Trophoblast cell (in vitro differentiated cells and primary cell): ENCODE data around the gene CBL.

Experiments used
- DNase-seq, 2 donors: peaks; one replicate each; pipeline ENCODE4 v3.0.0-alpha.2; 2016
- H2AFZ ChIP-seq: 2 replicates; pipeline ENCODE4 v1.6.1; 2013; ENCODE audit warnings: low read length, moderate library complexity, mild to moderate bottlenecking; ENCODE audit not compliant: insufficient read depth, poor library complexity
- H2AK5ac ChIP-seq: 2 replicates; pipeline ENCODE4 v1.6.1; 2013; ENCODE audit warnings: mild to moderate bottlenecking, low read length
- H2BK120ac ChIP-seq: 2 replicates; pipeline ENCODE4 v1.6.1; 2013; ENCODE audit warnings: low read length, mild to moderate bottlenecking, moderate library complexity; ENCODE audit not compliant: insufficient read depth, poor library complexity
- H2BK12ac ChIP-seq: 2 replicates; pipeline ENCODE4 v1.6.1; 2013; ENCODE audit warnings: mild to moderate bottlenecking, low read length, moderate library complexity
- H2BK5ac ChIP-seq: 2 replicates; pipeline ENCODE4 v1.6.1; 2013; ENCODE audit warnings: low read length, low read depth, moderate library complexity, mild to moderate bottlenecking; ENCODE audit not compliant: poor library complexity
- H3K14ac ChIP-seq: 2 replicates; pipeline ENCODE4 v1.6.1; 2013; ENCODE audit warnings: mild to moderate bottlenecking, low read length
- H3K18ac ChIP-seq: 2 replicates; pipeline ENCODE4 v1.6.1; 2013; ENCODE audit warnings: mild to moderate bottlenecking, low read length
- H3K23ac ChIP-seq: 2 replicates; pipeline ENCODE4 v1.6.1; 2013; ENCODE audit warnings: low read length
- H3K27ac ChIP-seq: 2 replicates; pipeline ENCODE4 v1.5.1; 2013; ENCODE audit warnings: low read depth, mild to moderate bottlenecking, inconsistent platforms, low read length, moderate library complexity
- H3K27me3 ChIP-seq: 2 replicates; pipeline ENCODE4 v1.6.1; 2013; ENCODE audit warnings: inconsistent platforms, mild to moderate bottlenecking, low read length, moderate library complexity; ENCODE audit not compliant: insufficient read depth
- H3K36me3 ChIP-seq, 2 experiments: 1 replicate in 1 of 2; 2 replicates in 1 of 2; pipeline ENCODE4 v1.6.1; 2013; ENCODE audit warnings: low read length in 2 of 2, mild to moderate bottlenecking in 2 of 2, moderate library complexity in 1 of 2; ENCODE audit not compliant: insufficient read depth in 2 of 2, control insufficient read depth in 1 of 2
- H3K4ac ChIP-seq: 2 replicates; pipeline ENCODE4 v1.6.1; 2013; ENCODE audit warnings: low read depth, mild to moderate bottlenecking, low read length, moderate library complexity
- H3K4me1 ChIP-seq, 2 experiments: 1 replicate in 1 of 2; 2 replicates in 1 of 2; pipeline ENCODE4 v1.6.1; 2013; ENCODE audit warnings: low read length in 2 of 2, mild to moderate bottlenecking in 2 of 2, moderate library complexity in 1 of 2; ENCODE audit not compliant: insufficient read depth in 2 of 2, control insufficient read depth in 1 of 2
- H3K4me2 ChIP-seq: 2 replicates; pipeline ENCODE4 v1.6.1; 2013; ENCODE audit warnings: inconsistent platforms, mild to moderate bottlenecking, low read length, moderate library complexity
- H3K4me3 ChIP-seq: 2 replicates; pipeline ENCODE4 v1.5.1; 2013; ENCODE audit warnings: mild to moderate bottlenecking, low read depth, low read length, inconsistent platforms
- H3K79me1 ChIP-seq: one replicate; pipeline ENCODE4 v1.6.1; 2013; ENCODE audit warnings: low read length
- H3K79me2 ChIP-seq: 2 replicates; pipeline ENCODE4 v1.6.1; 2013; ENCODE audit warnings: low read length, mild to moderate bottlenecking; ENCODE audit not compliant: control insufficient read depth, insufficient read depth, poor library complexity
- H3K9ac ChIP-seq: 2 replicates; pipeline ENCODE4 v1.6.1; 2013; ENCODE audit warnings: mild to moderate bottlenecking, low read length
- H3K9me3 ChIP-seq: 2 replicates; pipeline ENCODE4 v1.6.1; 2013; ENCODE audit warnings: low read depth, mild to moderate bottlenecking, control low read depth, inconsistent platforms, low read length; ENCODE audit not compliant: insufficient read depth
- H4K12ac ChIP-seq: 2 replicates; pipeline ENCODE4 v1.6.1; 2013; ENCODE audit warnings: low read depth, mild to moderate bottlenecking, low read length, moderate library complexity
- H4K8ac ChIP-seq: 2 replicates; pipeline ENCODE4 v1.6.1; 2013; ENCODE audit warnings: low read depth, mild to moderate bottlenecking, low read length, moderate library complexity
- H4K91ac ChIP-seq: one replicate; pipeline ENCODE4 v1.6.1; 2013; ENCODE audit warnings: low read depth, mild to moderate bottlenecking, low read length, moderate library complexity
- WGBS: extraction: QIAGEN DNeasy Blood & Tissue Kit; methylation state at CpG from one replicate; pipeline ENCODE4 v1.1.7; 2013; ENCODE audit warnings: missing lambda C conversion rate; ENCODE audit not compliant: insufficient read length, insufficient coverage; ENCODE audit errors: extremely low coverage; 5-methylcytosine and 5-hydroxymethylcytosine counted together

Gene CBL

GRCh38 chr11:119307974-119308373 lies 101.8 kb downstream of the CBL start:
- Histone ChIP-seq H3K79me1 (no peaks in the 10 kb centered on the region), H4K91ac (no peak overlapping the region), H2BK5ac (no peak overlapping the region), H2AK5ac (no peak overlapping the region), H3K79me2 (no peaks in the 10 kb centered on the region), H3K27me3 (no peaks in the 10 kb centered on the region), H3K9ac (no peak overlapping the region), H4K12ac (no peak overlapping the region), H3K14ac (no peak overlapping the region), H3K4me1 (no peaks in the 10 kb centered on the region), H2BK12ac (no peak overlapping the region), H3K4ac (no peak overlapping the region), H4K8ac (no peak overlapping the region), H3K4me3 (no peak overlapping the region), H3K18ac (no peak overlapping the region), H3K23ac (no peak overlapping the region), H3K9me3 (no peaks in the 10 kb centered on the region), H3K27ac (no peak overlapping the region), H2BK120ac (no peak overlapping the region), H3K4me2 (no peak overlapping the region), H2AFZ (no peak overlapping the region), H3K36me3 (peaks cover 53 to 70% of the 10 kb centered on the region in 2 experiments)
- WGBS: no CpG with 5 or more reads among the region's 5 CpGs
- no peak for DNase-seq

- Histone ChIP-seq H3K36me3 (peaks cover 57 to 67% of the 10 kb centered on the region in 2 experiments), H3K18ac (no peak overlapping the region), H3K27ac (no peak overlapping the region), H3K4me2 (no peak overlapping the region), H3K14ac (no peak overlapping the region), H2BK120ac (no peak overlapping the region), H2BK12ac (no peak overlapping the region), H4K91ac (no peak overlapping the region), H3K23ac (no peak overlapping the region), H2BK5ac (no peak overlapping the region), H2AFZ (no peak overlapping the region), H3K4me3 (no peak overlapping the region), H3K9ac (no peak overlapping the region), H3K79me1 (no peaks in the 10 kb centered on the region), H4K12ac (no peak overlapping the region), H3K9me3 (no peaks in the 10 kb centered on the region), H3K4ac (no peak overlapping the region), H4K8ac (no peak overlapping the region), H3K79me2 (no peaks in the 10 kb centered on the region), H3K27me3 (no peaks in the 10 kb centered on the region), H2AK5ac (no peak overlapping the region), H3K4me1 (no peaks in the 10 kb centered on the region)
- WGBS: no CpG with 5 or more reads among the region's 11 CpGs
- DNase-seq: peak in 1 of 2 donors; percentile 55
Measured at GRCh38 chr11:119309411-119309810, 103.3 kb downstream of the CBL start.

GRCh38 chr11:119309953-119310681 lies 104.0 kb downstream of the CBL start:
- Histone ChIP-seq H3K36me3 (peaks cover 60 to 68% of the 10 kb centered on the region in 2 experiments), H3K4ac (no peak overlapping the region), H3K4me3 (no peak overlapping the region), H3K9ac (no peak overlapping the region), H3K14ac (no peak overlapping the region), H4K91ac (no peak overlapping the region), H3K79me2 (no peaks in the 10 kb centered on the region), H3K4me2 (no peak overlapping the region), H2BK5ac (no peak overlapping the region), H3K4me1 (peaks cover 5 to 6% of the 10 kb centered on the region in 2 experiments), H3K79me1 (no peaks in the 10 kb centered on the region), H2AK5ac (no peak overlapping the region), H3K27me3 (no peaks in the 10 kb centered on the region), H4K8ac (no peak overlapping the region), H3K23ac (no peak overlapping the region), H3K9me3 (no peaks in the 10 kb centered on the region), H2BK12ac (no peak overlapping the region), H2BK120ac (no peak overlapping the region), H4K12ac (no peak overlapping the region), H3K27ac (no peak overlapping the region), H3K18ac (no peak overlapping the region), H2AFZ (no peak overlapping the region)
- no CpG with 5 or more reads among the region's 17 CpGs for WGBS
- peak; percentile 83 to 87 for DNase-seq

- no peaks in the 10 kb centered on the region for H3K79me2 ChIP-seq
- no peak overlapping the region for H2AK5ac ChIP-seq
- H3K18ac ChIP-seq: no peak overlapping the region
- no peaks in the 10 kb centered on the region for H3K9me3 ChIP-seq
- H3K9ac ChIP-seq: no peak overlapping the region
- no peak overlapping the region for H3K14ac ChIP-seq
- peaks cover 11% of the 10 kb centered on the region in 2 experiments for H3K4me1 ChIP-seq
- no peak overlapping the region for H3K27ac ChIP-seq
- no peak overlapping the region for H4K91ac ChIP-seq
- H2BK12ac ChIP-seq: no peak overlapping the region
- H3K4me3 ChIP-seq: no peak overlapping the region
- no peak overlapping the region for H3K4me2 ChIP-seq
- no peak overlapping the region for H3K4ac ChIP-seq
- H2BK120ac ChIP-seq: no peak overlapping the region
- H3K36me3 ChIP-seq: peaks cover 57 to 66% of the 10 kb centered on the region in 2 experiments
- H3K27me3 ChIP-seq: no peaks in the 10 kb centered on the region
- DNase-seq: peak; percentile 92 to 94
- peaks cover under 1% of the 10 kb centered on the region for H3K79me1 ChIP-seq
- H2AFZ ChIP-seq: no peak overlapping the region
- no peak overlapping the region for H2BK5ac ChIP-seq
- WGBS: no CpG with 5 or more reads among the region's 20 CpGs
- no peak overlapping the region for H3K23ac ChIP-seq
- H4K12ac ChIP-seq: no peak overlapping the region
- H4K8ac ChIP-seq: no peak overlapping the region
Measured at GRCh38 chr11:119310682-119311052, 104.5 kb downstream of the CBL start.
